GM18520 (cell line): Measurements from ENCODE around the gene CLPSL1.

ENCODE experiments used
- ATAC-seq: cut with Tn5 transposase; IDR thresholded peaks from one replicate; pipeline ENCODE4 v1.9.1; 2021; ENCODE audit not compliant: unreplicated experiment

Gene CLPSL1

DNA sequence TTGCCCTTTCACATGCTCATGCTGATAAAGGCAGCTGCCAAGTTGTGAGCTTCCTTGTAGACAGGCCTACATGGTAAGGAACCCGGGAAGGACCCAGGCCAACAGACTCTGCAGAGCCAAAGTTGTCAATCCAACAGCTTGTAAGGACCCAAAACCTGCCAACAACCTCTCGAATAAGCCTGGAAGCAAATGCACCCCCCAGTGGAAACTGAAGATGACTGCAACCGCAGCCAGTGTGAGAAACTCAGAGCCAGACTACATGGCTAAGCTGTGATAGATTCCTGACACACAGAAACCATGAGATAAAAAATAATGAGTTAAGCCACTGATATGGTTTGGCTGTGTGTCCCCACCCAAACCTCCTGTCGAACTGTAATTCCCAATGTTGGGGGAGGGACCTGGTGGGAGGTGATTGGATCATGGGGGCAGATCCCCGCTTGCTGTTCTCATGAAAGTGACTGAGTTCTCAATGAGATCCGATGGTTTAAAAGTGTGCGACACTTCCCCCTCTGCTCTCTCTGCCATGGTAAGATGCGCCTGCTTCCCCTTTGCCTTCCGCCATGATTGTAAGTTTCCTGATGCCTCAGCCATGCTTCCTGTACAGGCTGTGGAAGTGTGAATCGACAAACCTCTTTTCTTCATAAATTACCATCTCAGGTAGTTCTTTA is 23.2 kb upstream of the CLPSL1 start:
- ATAC-seq = no peak

DNA sequence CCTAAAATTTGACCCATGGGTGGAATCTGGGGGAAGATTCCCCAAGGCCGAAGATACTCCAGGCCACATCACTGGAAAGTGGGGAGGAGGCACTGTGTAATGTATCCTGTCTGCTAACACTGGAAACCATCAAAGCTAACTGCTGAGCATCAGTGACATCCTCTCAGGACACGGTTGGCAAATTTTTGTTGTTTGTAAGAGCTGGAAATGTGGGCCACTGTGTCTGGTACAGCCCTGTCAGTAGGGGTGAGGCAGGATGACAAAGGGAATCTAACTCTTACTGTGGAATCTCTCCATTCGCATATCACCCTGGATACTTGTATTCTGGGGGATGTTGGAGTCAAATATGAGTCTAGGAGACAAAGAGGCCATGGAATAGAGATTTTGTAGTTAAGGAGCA is 21.4 kb upstream of the CLPSL1 start:
- no peak for ATAC-seq

DNA sequence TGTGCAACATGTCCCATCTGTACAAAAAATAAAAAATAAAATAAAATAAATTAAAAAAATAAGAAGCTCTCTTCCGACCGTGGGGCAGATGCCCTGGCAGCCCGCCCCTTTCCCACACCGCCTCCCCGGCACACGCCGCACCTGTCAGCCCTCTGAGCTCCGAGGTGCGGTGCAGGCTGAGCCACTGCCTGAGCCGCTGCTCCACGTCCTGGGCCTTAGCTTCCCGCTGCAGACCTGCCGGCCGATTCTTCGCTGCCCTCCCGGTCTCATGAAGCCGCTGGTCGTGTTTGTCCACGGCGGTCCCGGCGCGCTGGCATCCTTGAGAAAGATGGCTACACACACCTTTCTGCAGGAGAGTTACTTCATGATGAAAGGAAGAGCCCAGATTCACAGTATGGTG is 15.1 kb upstream of the CLPSL1 start:
- ATAC-seq = no peak

DNA sequence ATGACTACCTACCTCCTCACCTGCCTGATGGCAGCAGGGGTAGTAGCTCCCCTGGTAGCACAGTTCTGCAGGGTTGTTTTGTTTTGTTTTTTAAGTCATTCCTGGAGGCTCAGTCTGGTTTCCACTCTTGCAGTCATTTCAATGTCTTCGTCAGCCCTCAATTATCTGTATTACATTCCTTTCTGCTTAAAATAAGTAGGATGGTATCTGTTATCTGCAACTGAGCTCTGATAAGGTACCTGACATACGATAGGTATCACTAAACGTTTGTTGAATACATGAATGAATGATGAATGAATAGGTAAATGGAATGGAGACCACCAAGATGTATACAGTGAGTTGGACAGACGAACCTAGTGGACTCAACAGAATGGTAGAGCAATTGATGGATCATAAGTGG is 11.6 kb upstream of the CLPSL1 start:
- ATAC-seq = no peak

DNA sequence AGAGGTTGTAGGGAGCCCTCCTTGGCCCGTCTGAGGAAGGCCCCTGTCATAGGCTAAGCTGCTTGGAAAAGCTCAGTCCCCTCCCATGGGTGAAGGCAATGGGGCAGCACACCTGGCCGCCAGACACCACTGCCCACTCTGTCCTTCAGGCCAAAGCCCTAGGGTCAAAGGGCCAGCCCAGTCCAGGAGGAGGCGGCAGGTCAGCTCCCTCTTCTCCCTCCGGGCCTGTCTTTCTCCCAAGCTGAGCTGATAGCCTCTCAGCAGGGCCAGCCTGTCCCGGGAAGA is 9.5 kb upstream of the CLPSL1 start:
- ATAC-seq = no peak

DNA sequence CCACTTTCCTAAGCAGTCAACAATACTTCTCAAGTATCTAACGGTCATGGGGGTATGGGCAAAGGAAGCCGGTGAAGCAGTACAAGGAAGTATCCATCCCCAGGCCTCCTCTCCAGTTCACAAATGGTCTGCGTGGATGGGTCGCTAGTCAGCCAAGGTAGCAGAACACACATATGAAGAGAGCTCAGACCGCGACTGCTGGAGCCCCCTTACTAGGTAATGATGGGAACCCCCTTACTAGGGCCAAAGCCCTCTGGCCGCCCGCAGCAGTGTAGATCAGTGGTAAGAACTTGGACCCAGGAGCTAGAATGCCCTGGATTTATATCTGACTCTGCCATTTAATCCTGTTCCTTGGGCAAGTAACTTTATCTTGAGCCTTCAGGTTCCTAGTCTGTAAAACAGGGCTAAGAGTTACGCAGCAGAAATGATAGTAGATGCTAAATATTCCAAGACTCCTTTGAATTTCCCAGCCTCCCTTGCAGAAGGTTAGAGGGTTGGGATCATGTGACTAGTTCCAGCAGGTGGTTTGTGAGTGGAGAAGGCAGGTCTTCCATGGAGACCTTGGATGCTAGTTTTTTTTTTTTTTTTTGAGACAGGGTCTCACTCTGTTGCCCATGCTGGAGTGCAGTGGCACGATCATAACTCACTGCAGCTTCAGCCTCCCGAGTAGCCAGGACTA is 6.6 kb upstream of the CLPSL1 start:
- ATAC-seq = no peak

DNA sequence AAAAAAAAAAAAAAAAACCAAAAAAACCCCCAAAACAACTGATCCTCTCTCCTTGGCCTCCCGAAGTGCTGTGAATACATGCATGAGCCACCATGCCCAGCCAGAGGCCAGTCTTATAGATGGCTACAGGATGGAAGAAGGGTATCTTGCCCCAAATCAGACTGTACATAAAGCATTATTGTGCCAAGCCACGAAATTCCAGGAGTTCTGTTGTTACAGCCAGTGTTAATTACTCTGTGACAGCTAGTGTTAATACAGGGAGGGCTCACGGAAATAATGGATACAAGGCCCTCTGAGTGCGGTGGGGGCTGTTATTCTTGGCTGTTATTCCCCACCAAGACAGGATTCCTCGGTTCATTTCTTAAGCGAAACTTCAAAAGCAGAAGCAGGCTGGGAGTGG is 5.8 kb upstream of the CLPSL1 start:
- no peak for ATAC-seq

DNA sequence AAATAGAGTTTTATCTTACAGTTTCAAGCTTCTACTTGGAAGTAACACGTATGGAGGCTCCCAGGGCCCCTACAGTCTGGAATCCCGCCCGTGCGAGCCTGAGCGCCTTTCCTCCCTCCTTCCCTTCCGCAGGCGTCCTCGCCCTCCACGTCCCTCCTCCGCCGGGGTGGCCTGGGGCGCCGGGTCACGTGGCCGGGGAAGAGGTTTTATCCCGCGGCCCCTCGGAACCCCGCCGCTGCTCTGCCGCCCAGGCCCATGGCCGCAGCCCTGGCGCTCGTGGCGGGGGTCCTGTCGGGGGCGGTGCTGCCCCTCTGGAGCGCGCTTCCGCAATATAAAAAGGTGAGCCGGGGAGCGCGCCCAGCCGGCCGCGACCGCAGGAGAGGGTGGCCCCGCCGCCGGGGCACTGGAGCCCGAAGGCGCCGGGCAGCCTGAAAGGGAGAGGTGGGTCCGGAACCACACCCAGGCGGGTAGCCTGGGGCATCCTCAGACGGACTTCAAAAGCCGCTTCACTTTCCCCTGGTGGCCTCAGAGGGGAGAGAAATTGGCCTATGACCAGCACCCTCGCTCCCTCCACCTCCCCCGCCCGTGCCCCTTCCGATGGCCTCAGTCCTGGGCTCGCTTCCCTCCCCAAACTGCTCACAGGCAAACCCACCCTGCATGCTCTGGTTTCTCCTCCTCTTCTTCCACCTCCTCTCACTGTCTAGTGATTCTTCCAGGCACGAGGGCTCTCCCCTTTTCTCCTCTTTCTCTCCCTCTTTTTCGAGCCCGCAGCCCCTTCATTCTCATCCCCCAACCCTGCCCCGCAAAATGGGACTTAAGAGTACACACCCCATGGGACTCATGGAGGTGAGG is 4.2 kb upstream of the CLPSL1 start, which contains the start of gene CLPSL2:
Gene CLPSL2, plus strand, starts transcription at position 235 of the 852 bp plus-strand sequence. Its CDS starts 21 bp downstream, at position 256.
- ATAC-seq = no peak

DNA sequence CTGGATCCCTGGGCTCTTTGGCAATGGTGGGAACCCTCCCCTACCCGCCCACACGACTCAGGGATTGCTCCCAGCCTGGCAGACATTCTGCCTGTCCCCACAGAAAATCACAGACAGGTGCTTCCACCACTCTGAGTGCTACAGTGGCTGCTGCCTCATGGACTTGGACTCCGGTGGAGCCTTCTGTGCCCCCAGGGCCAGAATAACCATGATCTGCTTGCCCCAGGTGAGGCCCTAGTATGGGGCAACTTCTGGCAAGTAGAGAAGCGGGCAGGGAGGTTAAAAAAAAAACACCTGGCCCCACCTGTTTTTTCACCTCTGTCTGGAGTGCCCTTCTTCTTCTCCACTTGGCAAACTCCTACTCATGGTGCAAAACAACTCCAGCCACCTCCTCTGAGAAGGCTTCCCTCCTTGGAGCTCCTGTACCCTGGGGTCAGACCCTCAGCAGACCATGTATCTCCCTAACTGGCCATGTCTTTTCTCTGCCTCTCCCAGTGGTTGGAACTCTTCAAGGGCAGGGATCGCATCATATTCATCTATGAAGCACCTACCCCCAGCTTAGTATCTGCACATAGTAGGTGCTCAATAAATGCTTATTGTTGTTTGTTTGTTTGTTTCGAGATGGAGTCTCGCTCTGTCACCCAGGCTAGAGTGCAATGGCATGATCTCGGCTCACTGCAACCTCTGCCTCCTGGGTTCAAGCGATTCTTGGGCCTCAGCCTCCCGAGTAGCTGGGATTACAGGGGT is 3.3 kb upstream of the CLPSL1 start:
- ATAC-seq = no peak

DNA sequence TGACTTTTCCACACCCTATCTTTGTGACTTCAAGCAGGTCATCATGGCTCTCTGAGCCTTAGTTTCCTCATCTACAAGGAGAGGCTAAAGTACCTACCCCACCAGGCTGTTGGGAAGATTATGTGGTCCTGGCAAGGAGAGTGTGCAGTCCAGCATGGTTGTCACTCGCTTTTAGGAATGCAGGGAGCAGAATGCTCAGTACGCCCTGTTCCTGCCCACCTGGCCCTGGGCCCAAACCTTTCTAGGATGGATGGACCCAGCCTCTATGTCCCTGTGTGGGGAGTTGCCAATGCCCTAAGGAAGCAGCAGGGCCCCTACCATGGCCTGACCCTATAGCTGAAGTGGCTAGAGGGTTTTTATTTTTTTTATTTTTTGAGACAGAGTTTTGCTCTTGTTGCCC is 2.4 kb upstream of the CLPSL1 start:
- no peak for ATAC-seq

DNA sequence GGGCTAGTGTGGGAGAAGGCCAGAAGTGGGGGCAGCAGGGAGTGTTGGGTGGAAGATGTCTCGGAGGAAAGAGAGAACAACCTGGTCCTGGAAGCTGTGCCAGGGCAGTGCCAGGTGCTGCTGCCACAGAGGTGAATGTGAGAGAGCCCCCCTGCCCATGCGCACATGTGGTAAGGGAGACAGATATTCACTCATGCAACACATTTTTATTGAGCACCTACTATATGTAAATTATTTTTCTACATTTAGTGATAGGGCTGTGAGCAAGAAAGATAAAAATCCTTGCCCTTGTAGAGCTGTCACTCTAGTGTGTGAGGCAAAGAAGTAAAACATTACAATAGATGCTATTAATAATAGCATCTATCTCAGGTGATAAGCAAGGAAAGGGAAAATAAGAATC is 471 bp downstream of the CLPSL1 start:
- ATAC-seq = no peak

DNA sequence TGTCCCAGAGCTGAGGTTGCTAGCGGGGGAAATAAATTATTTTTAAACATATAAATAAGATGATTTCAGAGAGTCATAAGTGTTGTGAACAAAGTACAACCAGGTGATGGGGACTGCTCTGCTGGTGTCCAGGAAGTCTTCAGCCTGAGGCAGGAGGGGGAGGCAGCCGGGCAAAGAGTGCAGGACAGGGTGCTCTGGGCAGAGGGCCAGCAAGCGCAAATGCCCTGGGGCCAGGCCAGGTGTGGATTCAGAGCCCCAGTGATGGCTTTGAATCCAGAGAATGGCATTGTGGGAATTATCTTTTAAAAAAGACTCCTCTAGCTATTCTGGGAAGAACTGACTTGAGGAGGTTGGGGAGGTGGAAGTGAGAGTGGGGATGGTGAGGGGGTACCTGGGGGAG is 1.6 kb downstream of the CLPSL1 start:
- ATAC-seq = no peak

DNA sequence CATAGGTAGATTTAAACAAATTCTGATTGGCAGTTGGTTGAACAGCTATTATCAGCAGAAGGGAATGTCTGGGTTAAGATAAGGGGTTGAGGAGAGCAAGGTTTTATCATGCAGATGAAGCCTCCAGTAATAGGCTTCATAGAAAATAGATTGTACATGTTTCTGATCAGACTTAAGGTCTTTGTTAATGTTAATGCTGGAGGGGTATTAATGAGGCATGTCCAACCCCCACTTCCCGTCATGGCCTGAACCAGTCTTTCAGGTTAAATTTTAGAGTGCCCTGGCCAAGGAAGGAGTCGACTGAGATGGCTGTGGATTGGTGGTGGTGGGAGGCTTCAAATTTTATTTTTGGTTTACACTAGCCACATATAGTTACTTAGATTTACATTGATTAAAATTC is 3.4 kb downstream of the CLPSL1 start:
- no peak for ATAC-seq

DNA sequence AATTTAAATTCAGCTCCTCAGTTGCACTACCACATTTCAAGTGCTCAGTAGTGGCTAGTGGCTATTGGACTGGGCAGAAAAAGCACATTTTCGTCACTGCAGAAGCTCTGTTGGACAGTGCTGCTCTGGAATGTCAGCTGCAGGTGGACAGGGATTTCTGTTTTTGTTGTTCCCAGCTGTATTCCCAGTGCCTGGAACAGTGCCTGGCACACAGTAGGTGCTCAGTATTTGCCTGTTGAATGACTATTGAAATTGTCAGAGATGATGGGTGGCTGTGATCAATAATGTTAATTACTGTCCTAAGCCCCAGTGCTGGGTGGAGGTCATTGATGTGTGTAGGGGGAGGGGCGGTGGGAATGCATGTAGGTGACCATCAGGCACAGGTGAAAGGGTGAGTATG is 5.5 kb downstream of the CLPSL1 start:
- no peak for ATAC-seq

DNA sequence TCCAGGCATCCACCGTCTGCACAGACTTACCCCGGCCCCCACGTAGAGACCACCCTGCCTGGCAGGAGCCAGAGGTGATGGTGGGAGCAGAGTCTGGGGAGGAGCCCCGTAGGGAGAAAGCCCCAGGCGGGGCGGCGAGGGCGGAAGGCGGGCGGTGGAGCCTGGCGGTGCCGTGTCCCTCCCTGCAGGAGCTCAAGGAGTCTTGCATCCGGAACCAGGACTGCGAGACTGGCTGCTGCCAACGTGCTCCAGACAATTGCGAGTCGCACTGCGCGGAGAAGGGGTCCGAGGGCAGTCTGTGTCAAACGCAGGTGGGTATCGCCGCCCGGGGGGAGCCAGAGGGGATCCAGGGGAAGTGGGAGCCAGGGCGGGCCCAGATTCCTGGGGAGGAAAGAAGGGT is 6.0 kb downstream of the CLPSL1 start:
- no peak for ATAC-seq

DNA sequence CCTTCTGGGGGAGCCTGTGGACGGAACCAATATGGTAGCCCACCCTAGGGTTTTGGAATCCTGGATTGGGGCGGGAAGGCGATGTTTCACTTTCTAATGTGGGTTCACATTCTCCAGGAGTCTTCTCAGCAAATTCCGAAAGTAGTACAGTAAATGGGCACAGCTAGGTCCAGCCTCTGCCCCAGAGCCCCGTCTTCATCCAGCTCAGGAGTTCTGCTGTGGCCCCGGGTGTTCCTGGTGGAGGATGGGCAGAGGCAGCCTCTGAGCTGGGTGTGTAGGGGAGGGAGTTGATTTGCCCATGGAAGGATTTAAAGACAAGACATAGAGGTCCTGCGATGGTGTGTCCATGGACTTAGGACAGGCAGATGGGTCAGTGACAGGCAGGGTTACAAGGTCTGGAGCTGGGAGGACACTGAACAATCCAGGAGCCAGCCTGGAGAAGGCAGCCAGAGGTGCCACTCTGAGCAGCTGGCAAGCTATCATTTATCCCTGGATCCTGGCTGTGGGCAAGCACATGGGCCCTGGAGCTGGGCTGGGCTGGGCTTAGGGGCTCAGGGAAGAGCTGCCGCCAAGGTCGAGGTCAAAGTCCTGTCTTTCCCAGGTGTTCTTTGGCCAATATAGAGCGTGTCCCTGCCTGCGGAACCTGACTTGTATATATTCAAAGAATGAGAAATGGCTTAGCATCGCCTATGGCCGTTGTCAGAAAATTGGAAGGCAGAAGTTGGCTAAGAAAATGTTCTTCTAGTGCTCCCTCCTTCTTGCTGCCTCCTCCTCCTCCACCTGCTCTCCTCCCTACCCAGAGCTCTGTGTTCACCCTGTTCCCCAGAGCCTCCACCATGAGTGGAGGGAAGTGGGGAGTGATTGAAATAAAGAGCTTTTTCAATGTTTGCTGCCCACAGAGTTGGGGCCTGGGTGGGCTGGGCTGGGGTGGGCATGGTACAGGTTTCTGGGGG is 6.7 kb downstream of the CLPSL1 start:
- no peak for ATAC-seq

DNA sequence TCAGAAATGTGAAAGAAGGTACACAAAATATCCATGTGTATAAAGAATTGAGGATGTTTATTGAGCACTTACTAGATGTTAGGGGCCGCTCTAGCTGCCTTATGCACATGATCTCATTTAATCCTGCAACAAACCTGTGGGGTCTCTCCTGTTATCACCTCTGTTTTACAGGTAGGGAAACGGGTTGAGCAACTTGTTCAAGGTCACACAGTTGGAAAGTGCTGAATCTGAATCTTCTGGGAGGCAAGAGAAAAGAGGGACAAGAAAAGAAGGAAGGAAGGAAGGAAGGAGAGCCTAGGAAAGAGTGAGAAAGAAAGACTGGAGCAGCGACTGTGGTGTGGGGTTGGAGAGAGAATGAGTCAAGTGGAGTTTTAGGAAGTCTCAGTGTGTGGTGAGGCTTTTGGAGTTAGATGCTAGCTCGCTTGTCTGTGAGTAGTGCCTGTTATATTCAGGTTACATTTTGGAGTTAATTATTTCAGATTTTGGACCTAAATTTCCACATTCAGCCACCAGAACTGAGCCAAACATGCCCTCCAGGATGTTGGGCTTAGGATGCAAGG is 7.7 kb downstream of the CLPSL1 start:
- no peak for ATAC-seq

DNA sequence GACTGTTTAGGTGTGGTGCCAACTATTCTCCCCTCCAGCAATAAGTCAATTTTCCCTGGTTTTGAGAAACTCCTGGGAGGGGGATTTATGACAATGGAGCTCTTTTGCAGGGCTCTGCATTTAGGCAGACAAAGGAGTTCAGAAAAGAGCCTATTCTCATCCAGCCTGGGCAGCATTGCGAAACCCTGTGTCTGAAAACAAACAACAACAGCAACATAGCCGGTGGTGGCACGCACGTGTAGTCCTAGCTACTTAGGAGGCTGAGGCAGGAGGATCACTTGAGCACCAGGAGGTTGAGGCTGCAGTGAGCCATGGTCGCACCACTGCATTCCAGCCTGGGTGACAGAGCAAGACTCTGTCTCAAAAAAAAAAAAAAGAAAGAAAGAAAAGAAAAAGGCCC is 9.9 kb downstream of the CLPSL1 start:
- ATAC-seq = no peak

DNA sequence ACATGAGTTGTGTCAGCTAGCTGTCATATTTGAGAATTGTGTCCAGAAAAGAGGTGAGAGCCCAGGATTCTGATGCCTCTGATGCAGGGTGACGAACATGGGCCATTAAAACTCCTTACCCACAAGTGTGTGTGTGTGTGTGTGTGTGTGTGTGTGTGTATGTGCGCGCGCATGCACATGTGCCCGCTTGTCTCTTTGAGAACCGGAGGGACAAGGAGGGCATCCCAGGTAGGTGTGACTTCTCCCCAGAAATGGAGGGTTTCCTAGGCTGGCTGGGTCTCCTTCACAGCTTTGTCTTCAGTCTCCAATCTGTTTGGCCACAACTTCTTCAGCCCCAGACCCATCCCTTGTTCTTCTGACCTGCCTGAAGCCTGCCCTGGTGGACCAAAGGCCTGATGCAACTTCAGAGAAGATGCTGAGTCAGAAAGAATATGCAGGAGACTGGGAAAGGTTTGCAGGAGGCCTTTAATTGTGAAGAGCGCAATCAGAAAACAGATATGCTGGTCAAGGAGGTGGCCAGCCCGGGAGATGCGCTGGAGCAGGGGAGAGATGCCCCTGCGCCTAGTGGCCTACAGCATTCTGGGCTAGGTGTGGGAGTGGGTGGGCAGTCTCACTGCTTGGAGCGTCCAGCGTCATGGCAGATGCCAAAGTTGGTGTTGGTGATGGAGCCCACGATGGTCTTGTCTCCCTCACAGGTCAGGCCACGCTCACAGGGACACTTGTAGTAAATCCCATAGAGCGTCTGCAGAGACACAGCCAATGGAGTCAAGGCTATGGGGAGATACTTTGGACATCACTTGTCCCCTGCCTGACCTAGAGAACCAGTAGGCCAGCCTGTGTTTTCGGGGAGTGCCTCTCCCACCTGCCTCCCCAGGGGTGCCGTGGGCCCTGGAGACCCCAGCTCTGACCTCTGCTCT is 14.0 kb downstream of the CLPSL1 start:
- ATAC-seq = no peak
